Tibial nerve (tissue), 4 donors: Measurements from ENCODE around the gene TUBA3E.
"Not testable (repeated sequence)": the region's sequence is repeated elsewhere in the genome, so short reads cannot be mapped to it uniquely, and the experiment has no call there.

Experiments used
- CTCF ChIP-seq, 5 experiments: fragments of 200-600 bp in 3 of 5; fragments of 450-650 bp in 2 of 5; sonication (generic) in 3 of 5; IDR thresholded peaks; one replicate each; pipeline ENCODE4 v1.5.1; 2016 to 2019; ENCODE audit warnings: antibody characterized with exemption in 5 of 5, mild to moderate bottlenecking in 3 of 5, moderate library complexity in 2 of 5
- EP300 ChIP-seq, 2 donors: sonication (generic); formaldehyde crosslinking; IDR thresholded peaks; one replicate each; pipeline ENCODE4 v1.6.1; 2017; ENCODE audit warnings: antibody characterized with exemption in 2 of 2, mild to moderate bottlenecking in 1 of 2
- POLR2A ChIP-seq, 2 donors: fragments of 450-650 bp; IDR thresholded peaks; one replicate each; pipeline ENCODE4 v1.6.1; 2017; ENCODE audit warnings: antibody characterized with exemption in 2 of 2, mild to moderate bottlenecking in 2 of 2, moderate library complexity in 2 of 2

- TF ChIP-seq POLR2A, CTCF, EP300 (IDR thresholded peaks at IDR 0.05): not testable (repeated sequence)
Measured at GRCh38 chr2:130228005-130228404, 29.8 kb upstream of the TUBA3E start.
